GM12874 (cell line): ENCODE data around the gene CSMD2.

Source experiments
- TF ChIP-seq, protein P1 (sequence below): IDR thresholded peaks from 2 replicates; pipeline ENCODE4 v1.5.1; 2011; ENCODE audit warnings: low read depth, mild to moderate bottlenecking, control low read depth, low read length, moderate library complexity; ENCODE audit not compliant: insufficient read depth

CSMD2 gene

DNA sequence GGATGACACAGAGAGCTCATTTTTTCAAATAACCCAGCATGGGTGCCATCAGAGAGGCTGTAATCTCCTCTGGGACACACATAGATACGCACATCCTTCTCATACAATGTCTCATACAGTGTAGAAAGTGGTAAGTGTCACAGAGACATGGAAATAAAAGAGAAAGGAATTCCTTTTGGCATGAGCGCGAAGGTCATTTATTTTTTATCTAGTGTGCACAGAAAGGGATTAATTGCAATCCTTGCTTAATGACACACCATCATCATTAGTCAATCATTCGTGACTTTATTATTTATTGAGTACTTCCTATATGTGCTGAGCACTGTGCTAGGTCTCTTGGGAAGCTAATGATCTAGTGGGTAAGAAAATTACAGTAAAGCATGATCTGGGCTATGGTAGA, 687.6 kb downstream of the CSMD2 start:
- TF ChIP-seq, protein P1, sequence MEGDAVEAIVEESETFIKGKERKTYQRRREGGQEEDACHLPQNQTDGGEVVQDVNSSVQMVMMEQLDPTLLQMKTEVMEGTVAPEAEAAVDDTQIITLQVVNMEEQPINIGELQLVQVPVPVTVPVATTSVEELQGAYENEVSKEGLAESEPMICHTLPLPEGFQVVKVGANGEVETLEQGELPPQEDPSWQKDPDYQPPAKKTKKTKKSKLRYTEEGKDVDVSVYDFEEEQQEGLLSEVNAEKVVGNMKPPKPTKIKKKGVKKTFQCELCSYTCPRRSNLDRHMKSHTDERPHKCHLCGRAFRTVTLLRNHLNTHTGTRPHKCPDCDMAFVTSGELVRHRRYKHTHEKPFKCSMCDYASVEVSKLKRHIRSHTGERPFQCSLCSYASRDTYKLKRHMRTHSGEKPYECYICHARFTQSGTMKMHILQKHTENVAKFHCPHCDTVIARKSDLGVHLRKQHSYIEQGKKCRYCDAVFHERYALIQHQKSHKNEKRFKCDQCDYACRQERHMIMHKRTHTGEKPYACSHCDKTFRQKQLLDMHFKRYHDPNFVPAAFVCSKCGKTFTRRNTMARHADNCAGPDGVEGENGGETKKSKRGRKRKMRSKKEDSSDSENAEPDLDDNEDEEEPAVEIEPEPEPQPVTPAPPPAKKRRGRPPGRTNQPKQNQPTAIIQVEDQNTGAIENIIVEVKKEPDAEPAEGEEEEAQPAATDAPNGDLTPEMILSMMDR, result no peak

DNA sequence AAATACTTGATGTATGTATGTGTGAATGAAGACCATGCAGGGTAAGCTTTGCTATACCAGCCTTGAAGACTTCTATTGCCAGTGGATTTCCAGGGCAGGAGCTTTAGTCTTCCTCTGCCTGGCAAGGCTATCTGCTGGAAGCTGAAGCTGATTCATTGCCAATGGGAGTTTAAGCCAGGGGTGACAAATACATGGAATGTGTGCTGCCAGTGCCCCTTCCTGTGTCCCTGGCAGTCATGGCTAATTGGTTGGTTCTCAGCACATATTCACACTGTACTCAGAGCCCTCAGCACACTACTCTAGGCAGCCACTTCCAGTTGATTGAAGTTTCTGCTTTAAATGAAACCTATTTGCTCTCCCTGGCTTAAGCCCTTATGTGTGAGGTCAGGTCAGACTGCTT, 691.1 kb downstream of the CSMD2 start:
- TF ChIP-seq, protein P1, result no peak

DNA sequence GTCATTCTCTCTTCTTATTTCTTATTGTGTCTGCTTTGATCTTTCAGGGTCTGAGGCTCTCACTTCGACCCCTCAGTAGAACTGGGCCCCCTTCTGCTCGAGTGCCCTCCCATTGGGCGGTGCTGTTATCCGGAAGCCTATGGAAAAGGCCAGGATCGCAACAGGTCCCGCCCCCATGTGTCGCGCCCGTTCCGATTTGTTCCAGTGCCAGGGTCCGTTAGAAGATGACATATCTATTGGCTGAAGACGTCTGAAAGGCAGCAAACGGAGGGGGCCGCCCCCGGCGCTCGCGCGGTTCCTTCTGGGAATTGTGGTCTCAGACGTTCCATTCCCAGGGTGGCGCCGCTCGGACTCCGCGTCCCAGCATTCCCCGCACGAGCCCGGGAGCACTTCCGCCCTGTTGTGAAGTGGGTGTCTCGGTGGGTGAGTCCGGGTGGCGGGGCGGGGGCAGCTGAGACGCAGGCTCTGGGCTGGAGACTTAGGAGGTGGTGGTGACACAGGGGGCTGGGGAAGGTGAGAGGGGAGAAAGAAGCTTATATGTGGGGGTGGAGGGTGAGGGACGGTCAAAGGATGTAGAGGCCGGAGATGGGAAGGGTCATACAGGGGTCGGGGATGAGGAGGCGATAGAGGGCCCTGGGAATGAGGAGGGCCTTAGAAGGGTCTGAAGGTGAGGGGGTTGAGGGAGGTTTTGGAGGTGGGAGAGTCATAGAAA, 692.6 kb downstream of the CSMD2 start, which contains the start of gene ZSCAN20:
ZSCAN20 (plus strand) TSS at position 377 of the 712 bp plus-strand sequence. CDS start 6,644 bp downstream, outside the sequence.
- TF ChIP-seq, protein P1, result no peak

DNA sequence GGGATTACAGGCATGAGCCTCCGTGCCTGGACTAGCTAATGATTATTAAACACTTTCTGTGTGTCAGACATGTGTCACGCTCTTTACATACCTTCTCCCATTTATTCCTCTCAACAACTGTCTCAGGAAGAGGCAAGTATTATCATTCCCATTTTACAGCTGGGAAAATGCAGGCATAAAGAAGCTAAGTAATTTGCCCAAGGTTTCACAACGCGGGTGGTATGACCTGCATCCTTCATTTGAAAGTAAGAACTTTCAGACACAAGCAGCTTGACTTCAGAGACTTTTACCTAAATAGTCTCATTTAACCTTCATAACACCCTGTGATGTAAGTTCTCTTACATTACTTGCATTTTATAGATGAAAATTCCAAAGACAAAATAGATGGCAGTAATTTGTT, 693.6 kb downstream of the CSMD2 start:
- TF ChIP-seq, protein P1, result no peak

DNA sequence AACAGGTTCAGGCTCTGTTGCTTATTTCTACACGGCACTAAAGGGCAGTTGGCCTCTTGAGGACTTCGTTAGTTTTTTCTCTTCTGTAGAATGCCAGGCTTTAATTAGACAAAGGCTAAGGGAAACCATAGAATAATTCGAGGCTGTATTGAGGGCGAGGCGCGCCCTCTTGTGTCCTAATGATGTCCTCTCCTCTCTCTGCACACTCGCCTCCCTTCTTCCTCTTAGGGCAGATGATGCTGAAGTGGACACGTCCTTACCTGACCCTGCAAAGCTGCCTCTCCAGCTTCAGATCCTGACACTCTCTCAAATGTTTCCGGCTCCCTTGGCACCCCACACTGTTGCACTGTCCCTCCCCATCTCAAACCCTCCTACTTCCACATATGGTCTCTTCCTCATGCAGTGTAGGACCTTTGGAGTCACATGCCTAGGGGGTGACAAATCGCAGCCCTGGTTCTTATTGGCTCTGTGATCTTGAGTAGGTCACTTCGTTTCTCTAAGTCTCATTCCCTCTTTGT, 694.5 kb downstream of the CSMD2 start:
- TF ChIP-seq, protein P1, result peak; percentile 75

DNA sequence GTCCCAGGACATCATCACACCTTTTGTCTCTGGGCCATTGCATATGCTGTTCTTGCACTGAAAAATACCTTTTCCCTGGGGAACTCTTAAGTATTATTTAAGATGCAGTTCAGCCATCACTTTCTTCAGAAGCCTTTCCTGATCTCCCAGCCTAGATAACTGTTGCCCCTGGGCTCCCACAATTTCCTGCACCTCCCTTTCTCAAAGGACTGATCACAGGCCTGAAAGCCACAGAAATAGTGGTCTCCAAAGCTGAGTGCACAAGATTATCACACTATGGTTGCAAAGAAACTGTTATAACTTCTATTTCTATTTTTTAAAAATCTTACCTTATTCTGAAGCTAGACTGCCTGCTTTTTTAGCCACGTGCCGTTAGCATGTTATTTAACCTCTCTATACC, 695.3 kb downstream of the CSMD2 start:
- TF ChIP-seq, protein P1, result no peak

DNA sequence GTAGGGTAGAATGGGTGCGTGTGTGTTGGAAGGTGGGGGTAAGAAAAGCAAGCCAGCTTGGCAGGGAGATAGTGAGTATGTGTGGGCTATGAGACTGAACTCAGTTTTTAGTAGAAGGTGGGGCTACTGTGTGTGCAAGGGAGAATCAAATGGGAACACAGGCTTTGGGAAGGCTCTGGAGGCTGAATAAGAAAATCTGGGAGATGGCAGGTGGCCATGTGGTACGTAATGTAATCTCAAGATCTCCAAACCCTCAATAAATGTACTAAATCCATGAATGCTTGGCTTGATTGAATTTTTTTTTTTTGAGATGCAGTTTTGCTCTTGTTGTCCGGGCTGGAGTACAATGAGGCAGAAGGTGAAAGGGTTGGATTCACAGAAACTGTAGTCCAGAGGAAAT, 696.1 kb downstream of the CSMD2 start:
- TF ChIP-seq, protein P1, result no peak
